CD14-positive monocyte (primary cell): Measurements from ENCODE around the gene NEK4. TPM values are rescaled to one million over a fixed set of nuclear protein-coding genes. Genes with fewer than 3 reads are reported as not detected.

Experiments used
- DNase-seq, 3 donors: peaks; one replicate each; pipeline ENCODE4 v3.0.0-alpha.2; 2011 to 2022
- H2AFZ ChIP-seq: 2 replicates; pipeline ENCODE4 v1.6.0; 2012; ENCODE audit warnings: mild to moderate bottlenecking, low read depth, low read length, inconsistent platforms; ENCODE audit not compliant: insufficient read depth, poor library complexity, severe bottlenecking
- H3K27ac ChIP-seq, 2 donors: 1 replicate in 1 of 2; 2 replicates in 1 of 2; pipeline ENCODE4 v1.5.1; 2012 to 2013; ENCODE audit warnings: low read length in 2 of 2, control low read depth in 1 of 2, inconsistent platforms in 1 of 2, low read depth in 1 of 2, mild to moderate bottlenecking in 1 of 2
- H3K27me3 ChIP-seq, 2 donors: one replicate each; pipeline versions ENCODE4 v1.6.0 to v1.6.1; 2011 to 2013; ENCODE audit warnings: low read length in 2 of 2; ENCODE audit not compliant: control insufficient read depth in 2 of 2, insufficient read depth in 2 of 2
- H3K36me3 ChIP-seq, 2 donors: replicated peaks in 1 of 2; 1 replicate in 1 of 2; 2 replicates in 1 of 2; pipeline versions ENCODE4 v1.5.1 to v1.6.1; 2012 to 2013; ENCODE audit warnings: low read length in 2 of 2, control low read depth in 1 of 2, inconsistent platforms in 1 of 2, mild to moderate bottlenecking in 1 of 2; ENCODE audit not compliant: insufficient read depth in 2 of 2, control insufficient read depth in 1 of 2
- H3K4me1 ChIP-seq, 2 donors: 1 replicate in 1 of 2; 2 replicates in 1 of 2; pipeline versions ENCODE4 v1.5.1 to v1.6.1; 2012 to 2013; ENCODE audit warnings: low read length in 2 of 2, control low read depth in 1 of 2, inconsistent platforms in 1 of 2, mild to moderate bottlenecking in 1 of 2, moderate library complexity in 1 of 2; ENCODE audit not compliant: insufficient read depth in 2 of 2, control insufficient read depth in 1 of 2
- H3K4me2 ChIP-seq: replicated peaks from 2 replicates; pipeline ENCODE3; 2012; ENCODE audit warnings: low read length, moderate library complexity, mild to moderate bottlenecking; ENCODE audit not compliant: poor library complexity, severe bottlenecking; ENCODE audit errors: extremely low read depth
- H3K4me3 ChIP-seq, 3 experiments: fragments of 200-600 bp in 1 of 3; sonication (generic) in 1 of 3; replicated peaks in 1 of 3; 1 replicate in 2 of 3; 2 replicates in 1 of 3; pipeline ENCODE4 v1.5.1; 2011 to 2013; ENCODE audit warnings: low read length in 3 of 3, mild to moderate bottlenecking in 3 of 3, control low read depth in 2 of 3, low read depth in 2 of 3, inconsistent platforms in 1 of 3, moderate library complexity in 1 of 3
- H3K79me2 ChIP-seq: 2 replicates; pipeline ENCODE4 v1.6.0; 2012; ENCODE audit warnings: mild to moderate bottlenecking, control low read depth, inconsistent platforms, low read length, moderate library complexity; ENCODE audit not compliant: insufficient read depth
- H3K9ac ChIP-seq: 2 replicates; pipeline ENCODE4 v1.6.0; 2017; ENCODE audit warnings: low read length, mild to moderate bottlenecking; ENCODE audit not compliant: insufficient read depth, poor library complexity, severe bottlenecking
- H3K9me3 ChIP-seq, 2 donors: replicated peaks in 1 of 2; 1 replicate in 1 of 2; 2 replicates in 1 of 2; pipeline versions ENCODE4 v1.5.1 to v1.6.1; 2012 to 2013; ENCODE audit warnings: low read length in 2 of 2, control low read depth in 1 of 2; ENCODE audit not compliant: control insufficient read depth in 1 of 2, insufficient read depth in 1 of 2
- H4K20me1 ChIP-seq: 2 replicates; pipeline ENCODE4 v1.6.0; 2012; ENCODE audit warnings: mild to moderate bottlenecking, low read length, control low read depth, moderate library complexity; ENCODE audit not compliant: insufficient read depth
- H3K27ac Mint-ChIP-seq, 7 donors: one replicate each; pipeline ENCODE4 v1.8.0; 2020; ENCODE audit warnings: mild to moderate bottlenecking in 7 of 7, mixed read lengths in 7 of 7, moderate library complexity in 6 of 7, inconsistent platforms in 2 of 7
- H3K27me3 Mint-ChIP-seq, 3 donors: one replicate each; pipeline ENCODE4 v1.8.0; 2021 to 2022; ENCODE audit warnings: low read depth in 3 of 3, mild to moderate bottlenecking in 3 of 3, mixed read lengths in 3 of 3, moderate library complexity in 3 of 3, inconsistent platforms in 1 of 3
- H3K36me3 Mint-ChIP-seq, 2 donors: one replicate each; pipeline ENCODE4 v1.8.0; 2020; ENCODE audit warnings: mixed read lengths in 2 of 2, inconsistent platforms in 1 of 2, mild to moderate bottlenecking in 1 of 2
- H3K4me1 Mint-ChIP-seq: one replicate; pipeline ENCODE4 v1.8.0; 2020; ENCODE audit warnings: mild to moderate bottlenecking, mixed read lengths
- H3K4me3 Mint-ChIP-seq, 2 donors: one replicate each; pipeline ENCODE4 v1.8.0; 2020; ENCODE audit warnings: mild to moderate bottlenecking in 2 of 2, mixed read lengths in 2 of 2, moderate library complexity in 1 of 2
- H3K9me3 Mint-ChIP-seq, 7 donors: one replicate each; pipeline ENCODE4 v1.8.0; 2020 to 2022; ENCODE audit warnings: mixed read lengths in 7 of 7, mild to moderate bottlenecking in 6 of 7, moderate library complexity in 6 of 7, inconsistent platforms in 2 of 7
- CTCF ChIP-seq: fragments of 200-600 bp; IDR thresholded peaks from one replicate; pipeline ENCODE4 v1.8.0; 2022; ENCODE audit warnings: antibody characterized with exemption, mild to moderate bottlenecking
- WGBS: methylation state at CpG from one replicate; pipeline ENCODE4 v1.1.5; 2013; ENCODE audit warnings: missing lambda C conversion rate; ENCODE audit not compliant: insufficient coverage; 5-methylcytosine and 5-hydroxymethylcytosine counted together
- intact Hi-C, 2 donors: fragments of 100-400 bp; cut with micrococcal nuclease; formaldehyde crosslinking; loops; one replicate each; pipeline versions ENCODE4 v1.15.0 to v1.15.1; 2023
- polyA plus RNA-seq, 3 donors: library from polyadenylated mRNA; depleted of rRNA in 1 of 3; unstranded in 2 of 3; stranded (reverse) in 1 of 3; fragments of 300-500 nt in 2 of 3; fragments of >200 nt in 1 of 3; fragmentation: Illumina TruSeq in 2 of 3; gene quantifications; 1 replicate in 2 of 3; 2 replicates in 1 of 3; pipeline ENCODE4 v1.2.3, GENCODE V29; 2012 to 2021

Gene NEK4
- polyA plus RNA-seq, 3 donors = 13.7 to 17.5 (median 17.4) TPM

- no peak overlapping the region for H3K4me2 ChIP-seq
- H3K9me3 ChIP-seq = no peaks in the 10 kb centered on the region
- no peaks in the 10 kb centered on the region for H3K36me3 Mint-ChIP-seq
- H3K4me3 ChIP-seq = no peak overlapping the region
- WGBS = 94% methylated on average over 9 of the region's 19 CpGs
- no peaks in the 10 kb centered on the region for H3K79me2 ChIP-seq
- no peaks in the 10 kb centered on the region for H3K27me3 ChIP-seq
- no peak for DNase-seq
- peaks cover 0 to 5% of the 10 kb centered on the region in 2 donors for H3K4me1 ChIP-seq
- no peaks in the 10 kb centered on the region for H4K20me1 ChIP-seq
- no peaks in the 10 kb centered on the region for H3K36me3 ChIP-seq
- H3K9ac ChIP-seq = no peak overlapping the region
- H3K27me3 Mint-ChIP-seq = peaks cover 7 to 16% (median 9%) of the 10 kb centered on the region in 3 donors
- no peak overlapping the region for H3K27ac ChIP-seq
- peak overlapping the region in 1 of 7 donors; percentile 18 for H3K27ac Mint-ChIP-seq
- no peak overlapping the region for H2AFZ ChIP-seq
- no peak overlapping the region for H3K4me3 Mint-ChIP-seq
- intact Hi-C loops = no loop called here
- no peak for TF ChIP-seq CTCF
- peaks cover 9% of the 10 kb centered on the region for H3K4me1 Mint-ChIP-seq
- no peaks in the 10 kb centered on the region for H3K9me3 Mint-ChIP-seq
Observed at GRCh38 chr3:52786330-52787215, 15.8 kb upstream of the NEK4 start.

- Histone ChIP-seq H3K36me3 (no peaks in the 10 kb centered on the region), H3K79me2 (no peaks in the 10 kb centered on the region), H3K27me3 (no peaks in the 10 kb centered on the region), H4K20me1 (no peaks in the 10 kb centered on the region), H3K4me2 (no peak overlapping the region), H3K4me1 (peaks cover 10 to 20% of the 10 kb centered on the region in 2 donors), H3K4me3 (no peak overlapping the region), H3K9ac (no peak overlapping the region), H3K27ac (no peak overlapping the region), H3K9me3 (no peaks in the 10 kb centered on the region), H2AFZ (no peak overlapping the region)
- peaks cover 0 to 2% (median 0%) of the 10 kb centered on the region in 7 donors for H3K9me3 Mint-ChIP-seq
- H3K4me3 Mint-ChIP-seq = no peak overlapping the region
- no peak for DNase-seq
- peaks cover 7 to 16% (median 9%) of the 10 kb centered on the region in 3 donors for H3K27me3 Mint-ChIP-seq
- TF ChIP-seq CTCF = no peak
- no peaks in the 10 kb centered on the region for H3K36me3 Mint-ChIP-seq
- WGBS = no CpG with 5 or more reads among the region's 5 CpGs
- peaks cover 23% of the 10 kb centered on the region for H3K4me1 Mint-ChIP-seq
- intact Hi-C loops = loop anchor here in 1 of 2 donors (5.0 kb wide), 1 partner anchor 38 kb away; no protein-coding TSS in a partner anchor
- H3K27ac Mint-ChIP-seq = no peak overlapping the region
Observed at GRCh38 chr3:52784931-52785590, 14.3 kb upstream of the NEK4 start.
